ENCODE results near the gene PLEKHS1. TPM values are rescaled to one million over a fixed set of nuclear protein-coding genes. Genes with fewer than 3 reads are reported as not detected.
"Not testable (repeated sequence)": the region's sequence is repeated elsewhere in the genome, so short reads cannot be mapped to it uniquely, and the experiment has no call there.

Gene PLEKHS1
- total RNA-seq, 1 donor from 2014 or later: 0.45 TPM

DNA sequence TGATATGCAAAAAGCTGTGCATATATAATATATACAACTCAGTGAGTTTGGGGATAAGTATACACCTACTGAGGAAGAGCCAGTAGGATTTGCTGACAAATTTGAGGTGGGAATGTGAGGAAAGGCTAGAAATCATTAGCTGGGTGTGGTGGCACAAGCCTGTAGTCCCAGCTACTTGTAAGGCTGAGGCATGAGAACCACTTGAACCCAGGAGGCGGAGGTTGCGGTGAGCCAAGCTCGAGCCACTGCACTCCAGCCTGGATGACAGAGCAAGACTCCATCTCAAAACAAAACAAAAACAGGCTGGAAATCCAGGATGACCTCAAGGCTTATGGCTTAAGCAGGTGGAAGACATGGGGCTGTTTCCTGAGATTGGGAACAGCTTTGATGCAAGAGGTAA is 10.6 kb upstream of the PLEKHS1 start:
- DNase-seq (ENCODE audit: low read depth): no peak

DNA sequence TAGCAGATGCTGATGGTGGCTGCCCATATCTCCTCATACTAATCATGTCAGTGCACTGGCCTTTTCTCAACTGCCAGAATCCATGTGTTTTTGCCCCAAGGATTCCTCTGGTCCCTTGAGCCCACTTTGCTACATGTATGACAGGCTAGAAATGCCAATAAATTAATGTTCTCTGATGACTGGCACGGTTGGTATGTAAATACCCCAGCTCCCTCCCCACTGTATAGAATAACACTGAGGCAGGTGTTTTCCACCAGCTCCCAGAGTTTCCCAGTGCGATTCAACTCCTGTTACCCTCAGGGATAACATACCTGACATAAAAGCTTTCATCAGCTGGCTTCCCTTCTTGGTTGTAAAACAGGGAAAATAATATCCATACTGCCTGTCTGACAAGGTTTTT is 9.0 kb upstream of the PLEKHS1 start:
- no peak for DNase-seq (ENCODE audit: low read depth)

DNA sequence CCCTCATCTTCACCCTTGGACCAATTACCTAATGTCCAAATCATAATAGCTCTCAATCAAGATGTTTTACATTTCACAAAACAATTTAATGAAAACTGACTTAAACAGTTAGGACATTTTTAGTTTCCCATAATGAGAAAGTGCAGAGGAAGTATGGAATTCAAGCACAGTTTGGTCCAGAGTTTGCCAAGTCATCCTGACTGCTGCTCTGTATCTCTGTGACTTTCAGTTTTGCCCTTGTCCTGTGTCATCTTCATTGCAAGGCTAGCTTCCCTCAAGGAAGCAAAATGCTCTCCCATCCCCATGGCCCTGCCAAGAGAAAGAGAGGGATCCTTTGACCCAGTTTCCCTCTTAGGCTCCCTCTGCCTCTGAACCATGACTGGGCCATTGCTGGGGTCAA is 7.9 kb upstream of the PLEKHS1 start:
- DNase-seq (ENCODE audit: low read depth): no peak

DNA sequence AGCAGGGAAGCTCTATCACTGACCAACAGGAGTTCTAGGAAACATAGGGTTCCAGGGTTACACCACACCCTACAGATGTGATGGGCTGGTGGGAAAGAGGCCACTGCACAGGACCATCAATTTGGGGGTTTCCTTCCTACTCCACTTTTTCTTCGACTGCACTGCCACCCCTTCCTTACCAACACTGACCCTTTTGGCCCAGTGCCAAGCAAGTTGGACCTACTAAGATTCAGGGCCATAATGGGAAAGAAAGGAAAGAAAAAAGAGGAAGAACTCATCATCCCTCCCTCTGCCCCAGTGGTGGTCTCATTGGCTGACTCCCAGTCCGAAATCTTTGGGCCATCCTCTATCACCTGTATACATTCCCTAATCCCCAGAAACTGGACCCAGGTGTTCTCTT is 6.1 kb upstream of the PLEKHS1 start:
- no peak for DNase-seq (ENCODE audit: low read depth)

DNA sequence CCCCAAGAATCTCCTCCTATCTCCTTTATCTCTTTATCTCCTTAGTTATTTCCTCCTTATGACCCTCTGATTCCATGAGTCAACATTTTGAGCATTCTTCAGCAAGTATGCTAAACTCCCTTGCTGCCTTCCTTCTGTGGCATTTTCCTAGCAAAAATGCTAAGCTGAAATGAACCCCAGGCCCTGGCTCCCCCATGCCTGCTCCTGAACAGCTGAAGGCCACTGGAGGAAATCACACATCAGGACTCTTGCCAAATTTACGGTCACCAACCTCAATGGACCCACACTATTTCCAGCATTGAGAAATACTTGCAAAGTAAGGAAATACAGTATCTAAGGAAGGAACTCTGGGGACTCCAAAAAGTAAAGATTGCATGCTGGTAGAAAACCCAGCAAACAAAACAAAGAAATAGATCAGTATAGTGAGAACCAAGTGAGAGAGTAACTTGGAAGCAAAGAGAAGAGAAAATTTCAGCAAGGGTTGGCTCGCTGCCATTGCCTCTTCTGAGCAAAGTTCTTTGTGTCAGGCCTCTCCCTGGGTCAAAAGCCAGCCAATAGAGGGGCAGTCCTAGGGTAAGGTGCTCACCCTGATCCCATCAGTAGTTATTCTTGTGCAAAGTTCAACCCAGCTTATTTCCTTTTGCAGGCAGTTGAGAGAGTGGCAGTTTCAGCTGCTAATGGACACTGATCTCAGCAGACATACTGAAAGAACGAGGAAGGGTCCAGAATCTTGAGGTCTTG is 5.1 kb upstream of the PLEKHS1 start:
- DNase-seq (ENCODE audit: low read depth): peak; percentile 9

DNA sequence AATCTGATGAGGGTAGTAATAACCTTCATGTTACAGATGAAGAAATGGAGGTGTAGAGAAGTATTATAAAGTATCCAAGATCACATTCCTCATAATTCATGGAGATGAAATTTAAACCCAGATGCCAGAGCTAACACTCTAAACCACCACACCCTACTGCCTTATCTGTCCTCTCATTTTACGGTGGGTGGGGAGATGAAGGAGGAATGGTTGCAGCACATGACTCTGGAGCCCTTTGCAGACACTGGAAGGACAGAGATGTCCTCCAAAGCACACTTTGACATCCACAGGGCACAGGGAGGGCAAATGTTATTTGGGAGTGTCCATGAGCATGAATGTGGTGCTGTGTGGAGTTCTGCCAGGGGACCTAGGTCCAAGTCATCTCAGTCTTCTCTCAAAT is 1.1 kb downstream of the PLEKHS1 start:
- DNase-seq (ENCODE audit: low read depth): no peak

DNA sequence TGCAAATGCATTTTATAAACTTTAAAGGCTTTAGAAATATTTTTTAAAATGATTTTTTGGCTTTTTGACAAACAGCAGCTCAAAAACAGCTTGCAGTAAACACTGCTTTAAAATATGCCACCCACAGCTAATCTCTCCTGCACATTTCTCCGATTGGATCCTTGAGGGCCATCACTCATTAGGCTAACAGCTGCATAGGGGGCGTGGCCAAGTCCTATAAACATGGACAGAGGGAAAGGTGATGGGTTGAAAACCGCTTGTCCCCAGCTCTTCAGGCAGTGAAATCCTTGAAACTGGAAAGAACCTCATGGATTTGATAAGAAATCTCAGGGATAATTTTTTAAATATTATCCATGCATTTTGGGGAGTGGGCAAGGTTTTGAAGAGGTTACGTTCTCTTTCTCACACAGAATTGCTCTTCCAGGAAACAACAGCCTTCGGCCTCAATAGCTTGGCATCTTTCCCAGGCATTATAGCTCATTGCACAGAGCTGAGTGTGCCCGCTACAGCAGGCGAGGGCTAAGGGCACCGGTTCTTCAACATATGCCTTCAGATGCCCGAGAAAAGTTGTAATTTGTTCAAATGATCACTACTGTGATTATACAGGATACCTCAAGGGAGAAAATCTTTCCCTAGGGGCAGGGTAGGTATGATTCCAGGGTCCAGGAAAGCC is 1.7 kb downstream of the PLEKHS1 start:
- peak; percentile 19 for DNase-seq (ENCODE audit: low read depth)

DNA sequence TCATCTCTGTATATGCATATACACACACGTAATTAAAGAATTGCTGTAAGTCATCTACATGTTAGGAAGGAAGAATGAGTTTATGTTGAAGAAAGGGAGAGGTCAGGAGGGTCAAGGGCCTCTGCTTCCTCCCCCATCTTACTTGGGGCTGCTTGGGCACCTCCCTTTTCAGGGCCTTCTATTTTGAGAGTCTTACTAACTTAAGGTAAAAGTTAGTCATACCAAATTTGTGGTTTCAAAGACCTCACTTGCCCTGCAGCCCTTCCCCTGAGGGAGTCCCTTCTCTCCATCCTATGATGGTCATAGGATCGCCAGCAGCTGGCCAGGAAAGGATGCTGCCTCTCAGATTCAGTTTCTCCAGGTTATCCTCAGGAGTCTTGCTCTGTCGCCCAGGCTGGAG is 2.6 kb downstream of the PLEKHS1 start:
- DNase-seq (ENCODE audit: low read depth): no peak

DNA sequence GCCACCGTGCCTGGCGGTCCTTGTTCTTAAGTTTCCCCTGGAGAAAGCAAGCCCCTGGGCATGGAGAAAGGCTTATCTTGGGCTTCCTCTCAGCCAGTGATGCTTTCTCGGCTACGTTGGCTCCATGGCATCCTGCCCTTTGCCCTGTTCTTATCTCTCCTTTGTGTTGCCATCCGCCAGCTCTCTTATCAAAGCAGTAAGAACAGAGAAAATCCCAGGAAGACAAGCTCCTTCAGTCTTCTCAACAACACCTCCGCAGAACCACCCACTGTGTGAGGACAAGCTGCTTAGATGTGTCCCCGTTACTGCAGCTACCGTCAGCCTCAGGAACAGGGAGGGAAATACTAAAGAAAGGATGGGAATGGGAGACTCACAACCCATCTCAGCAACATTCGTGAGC is 3.3 kb downstream of the PLEKHS1 start:
- no peak for DNase-seq (ENCODE audit: low read depth)

DNA sequence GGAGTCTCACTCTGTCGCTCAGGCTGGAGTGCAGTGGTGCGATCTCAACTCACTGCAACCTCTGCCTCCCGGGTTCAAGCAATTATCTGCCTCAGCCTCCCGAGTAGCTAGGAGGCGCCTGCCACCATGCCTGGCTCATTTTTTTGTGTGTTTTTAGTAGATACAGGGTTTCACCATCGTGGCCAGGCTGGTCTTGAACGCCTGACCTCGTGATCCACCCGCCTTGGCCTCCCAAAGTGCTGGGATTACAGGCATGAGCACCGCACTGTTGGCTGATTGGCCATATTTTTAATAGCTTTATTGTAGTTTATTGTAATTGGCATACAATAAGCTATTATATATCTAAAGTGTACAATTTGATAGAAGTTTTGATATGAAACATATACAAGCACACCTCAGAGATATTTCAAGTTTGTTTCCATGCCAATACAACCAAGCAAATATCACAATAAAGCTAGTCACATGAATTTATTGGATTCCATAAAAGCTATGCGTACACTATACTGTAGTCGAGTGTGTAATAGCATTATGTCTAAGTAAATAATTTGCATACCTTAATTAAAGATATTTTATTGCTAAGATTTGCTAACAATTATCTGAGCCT is 5.6 kb downstream of the PLEKHS1 start:
- DNase-seq (ENCODE audit: low read depth): no peak

DNA sequence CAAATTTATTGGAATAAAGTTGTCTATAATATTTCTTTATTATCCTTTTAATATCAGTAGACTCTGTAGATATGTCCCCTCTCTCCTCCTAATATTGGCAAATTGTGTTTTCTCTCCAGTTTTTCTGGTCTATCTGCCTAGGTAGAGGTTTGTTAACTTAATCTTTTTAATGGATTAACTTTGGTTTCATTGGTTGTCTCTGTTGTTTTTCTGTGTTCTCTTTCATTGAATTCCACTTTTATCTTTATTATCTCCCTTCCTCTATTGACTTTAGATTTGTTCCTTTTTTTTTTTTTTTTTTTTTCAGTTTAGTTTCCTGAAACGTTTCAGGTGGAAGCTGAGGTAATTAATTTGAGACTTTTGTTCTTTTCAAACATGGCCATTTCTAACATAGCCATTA is 10.6 kb downstream of the PLEKHS1 start:
- no peak for DNase-seq (ENCODE audit: low read depth)

DNA sequence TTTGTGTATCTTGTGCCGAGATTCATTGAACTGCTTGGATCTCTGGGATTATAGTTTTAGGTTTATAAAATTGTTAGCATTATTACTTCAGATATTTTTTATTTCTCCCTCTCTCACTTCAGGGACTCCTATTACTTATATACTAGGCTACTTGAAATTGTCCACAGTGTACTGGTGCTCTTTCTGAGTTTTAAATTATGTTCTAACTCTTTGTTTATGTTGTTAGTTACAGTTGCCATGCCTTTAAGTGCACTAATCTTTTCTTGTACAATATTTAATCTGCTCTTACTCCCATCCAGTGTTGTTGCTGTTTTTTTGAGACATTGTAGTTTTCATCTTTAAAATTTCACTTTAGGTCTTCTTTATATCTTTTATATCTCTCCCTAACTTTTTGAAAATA is 13.1 kb downstream of the PLEKHS1 start:
- DNase-seq (ENCODE audit: low read depth): peak; percentile 26

DNA sequence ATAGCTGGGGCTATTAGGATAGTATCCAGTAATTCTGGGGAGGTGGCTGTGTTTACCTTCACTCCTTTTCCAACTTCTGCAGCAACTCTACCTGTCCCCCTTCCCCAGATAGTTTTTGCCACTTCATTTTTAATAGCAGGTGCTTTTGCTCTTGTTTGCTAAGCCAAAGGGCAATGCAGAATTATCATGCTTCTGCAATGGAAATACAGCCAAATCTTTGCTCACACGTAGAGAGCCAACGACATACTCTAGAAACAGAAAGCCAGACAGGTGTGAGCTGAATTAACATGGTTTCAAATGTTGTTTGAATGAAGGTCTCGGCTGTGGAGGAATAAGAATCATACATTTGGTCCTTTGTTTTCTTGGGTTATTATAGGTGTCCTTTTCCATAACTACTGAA is 14.4 kb downstream of the PLEKHS1 start:
- no peak for DNase-seq (ENCODE audit: low read depth)

DNA sequence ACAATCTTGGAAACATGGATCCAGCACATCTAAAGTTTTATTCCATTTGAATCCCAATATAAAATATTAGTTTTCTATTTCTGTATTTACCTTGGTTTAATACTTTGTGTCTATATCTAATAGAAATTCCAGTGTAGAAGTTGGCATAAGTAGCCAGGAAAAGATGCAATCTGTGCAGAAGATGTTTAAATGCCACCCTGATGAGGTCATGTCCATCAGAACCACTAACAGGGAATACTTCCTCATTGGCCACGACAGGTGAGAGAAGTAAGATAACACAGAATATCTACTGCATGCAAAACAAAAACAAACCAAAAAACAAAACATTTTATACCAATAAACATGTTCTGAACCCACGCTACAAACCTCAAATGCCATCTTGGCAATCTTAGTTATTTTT is 15.7 kb downstream of the PLEKHS1 start:
- no peak for DNase-seq (ENCODE audit: low read depth)

DNA sequence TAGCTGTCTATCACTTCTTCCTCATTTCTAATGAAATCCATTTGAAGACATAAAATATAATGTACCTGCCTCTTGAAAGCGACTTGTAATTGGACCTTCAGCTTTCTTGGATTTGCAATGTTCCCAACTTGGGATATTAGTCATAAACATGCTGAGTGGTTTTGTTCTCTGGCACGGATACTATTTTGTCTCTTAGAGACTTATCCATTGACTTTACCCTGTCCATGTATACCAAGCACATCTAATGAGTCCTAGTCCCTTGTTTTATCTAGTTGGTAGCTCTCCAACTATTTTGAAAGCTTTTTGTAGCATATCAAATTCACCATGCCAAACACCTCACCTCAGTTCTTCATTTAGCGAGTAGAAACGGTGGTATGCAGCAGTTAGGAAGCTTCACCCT is 18.9 kb downstream of the PLEKHS1 start:
- DNase-seq (ENCODE audit: low read depth): no peak

DNA sequence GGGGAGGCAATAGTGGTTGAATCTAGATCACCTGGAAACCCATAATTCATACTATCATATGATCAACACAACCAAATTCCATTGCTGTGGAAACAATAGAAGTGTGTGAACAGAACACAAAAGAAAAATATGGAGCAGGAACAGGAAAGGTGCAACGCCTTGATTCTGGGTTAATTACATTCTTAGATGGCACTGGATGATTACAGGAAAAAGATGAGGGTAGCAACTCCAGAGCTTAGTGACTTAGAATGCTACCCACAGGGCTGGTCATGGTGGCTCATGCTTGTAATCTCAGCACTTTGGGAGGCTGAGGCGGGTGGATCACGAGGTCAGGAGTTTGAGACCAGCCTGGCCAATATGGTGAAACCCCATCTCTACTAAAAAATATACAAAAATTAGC is 19.6 kb downstream of the PLEKHS1 start:
- DNase-seq (ENCODE audit: low read depth): not testable (repeated sequence)

DNA sequence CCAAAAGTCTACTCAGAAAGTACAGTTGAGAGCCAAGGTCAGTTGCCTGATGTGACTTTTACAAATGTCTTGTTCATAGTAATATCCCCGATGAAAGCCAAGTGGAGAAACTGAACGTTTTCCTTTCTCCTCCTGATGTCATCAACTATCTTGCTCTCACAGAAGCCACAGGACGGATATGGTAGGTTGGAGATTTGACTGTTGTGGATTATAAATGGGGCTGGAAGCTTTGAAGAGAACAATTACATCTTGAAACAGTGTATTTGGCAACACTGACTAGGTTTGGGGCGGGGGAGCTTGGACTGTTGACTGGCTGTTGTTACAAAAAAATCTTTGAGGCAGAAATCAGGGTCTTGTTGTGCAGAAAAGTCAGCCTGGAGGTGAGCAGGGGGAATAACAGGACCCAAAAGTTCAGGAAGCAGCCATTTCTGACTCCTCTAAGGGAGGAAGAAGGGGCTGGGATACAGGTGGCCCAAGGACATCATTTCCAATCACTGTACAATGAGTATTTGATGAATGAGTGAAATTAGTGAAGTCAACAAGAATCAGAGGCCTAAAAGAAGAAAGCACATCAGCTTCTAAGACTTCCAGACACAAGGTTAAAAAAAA is 24.3 kb downstream of the PLEKHS1 start:
- DNase-seq (ENCODE audit: low read depth): no peak

DNA sequence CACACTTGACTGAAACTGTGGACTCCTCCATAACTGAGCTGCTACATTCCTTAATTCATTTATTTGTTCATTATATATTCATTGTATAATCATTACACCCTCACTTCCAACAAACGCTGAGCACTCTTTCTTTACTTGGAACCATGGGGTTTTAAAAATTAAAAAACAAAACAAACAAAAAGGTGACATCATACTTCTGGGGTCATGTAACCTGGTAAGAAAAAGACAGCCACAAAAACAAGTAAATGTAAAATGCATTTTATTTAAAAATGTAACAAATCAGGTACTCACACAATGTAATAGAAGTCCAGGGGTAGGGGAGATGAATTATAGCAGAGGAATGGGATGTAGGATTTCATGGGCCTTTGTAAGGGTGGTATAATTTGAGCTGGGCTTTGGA is 25.1 kb downstream of the PLEKHS1 start:
- no peak for DNase-seq (ENCODE audit: low read depth)

DNA sequence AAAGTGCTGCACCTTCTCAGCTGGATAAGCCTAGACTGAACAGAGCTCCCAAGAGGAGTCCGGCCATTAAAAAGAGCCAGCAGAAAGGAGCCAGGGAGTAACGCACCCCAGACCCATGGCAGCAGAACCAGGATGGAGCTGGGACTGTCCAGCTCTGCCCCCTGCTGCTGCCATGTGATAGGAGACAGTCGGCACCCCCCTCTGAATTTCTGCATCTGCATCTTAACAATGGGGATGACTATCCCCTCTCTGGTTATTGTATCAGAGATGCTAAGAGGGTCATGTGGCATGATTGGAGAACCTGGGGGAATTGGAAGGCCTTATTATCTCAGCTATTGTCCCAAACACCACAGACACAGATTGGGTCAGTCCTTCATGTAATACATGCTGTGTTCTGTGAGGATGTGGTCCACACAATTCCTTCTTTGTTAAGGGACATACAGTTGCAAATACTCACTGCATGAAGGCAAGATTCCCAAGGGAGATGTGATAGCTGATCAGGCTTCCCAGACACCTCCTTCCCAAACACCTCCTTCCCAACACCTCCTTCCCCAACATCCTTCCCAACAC is 29.3 kb downstream of the PLEKHS1 start:
- DNase-seq (ENCODE audit: low read depth): no peak

DNA sequence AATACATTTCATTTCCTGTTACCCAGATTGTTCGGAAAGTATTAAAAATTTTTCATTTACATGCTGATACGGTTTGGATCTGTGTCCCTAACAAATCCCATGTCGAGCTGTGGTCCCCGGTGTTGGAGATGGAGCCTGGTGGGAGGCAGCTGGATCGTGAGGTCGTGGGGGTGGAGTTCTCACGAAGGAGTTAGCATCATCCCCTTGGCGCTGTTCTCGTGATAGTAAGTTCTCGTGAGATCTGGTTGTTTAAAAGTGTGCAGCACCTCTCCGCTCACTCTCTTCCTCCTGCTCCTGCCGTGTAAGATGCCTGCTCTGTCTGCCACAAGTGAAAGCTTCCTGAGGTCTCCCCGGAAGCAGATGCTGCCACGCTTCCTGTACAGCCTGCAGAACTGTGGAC is 30.9 kb downstream of the PLEKHS1 start:
- no peak for DNase-seq (ENCODE audit: low read depth)

DNA sequence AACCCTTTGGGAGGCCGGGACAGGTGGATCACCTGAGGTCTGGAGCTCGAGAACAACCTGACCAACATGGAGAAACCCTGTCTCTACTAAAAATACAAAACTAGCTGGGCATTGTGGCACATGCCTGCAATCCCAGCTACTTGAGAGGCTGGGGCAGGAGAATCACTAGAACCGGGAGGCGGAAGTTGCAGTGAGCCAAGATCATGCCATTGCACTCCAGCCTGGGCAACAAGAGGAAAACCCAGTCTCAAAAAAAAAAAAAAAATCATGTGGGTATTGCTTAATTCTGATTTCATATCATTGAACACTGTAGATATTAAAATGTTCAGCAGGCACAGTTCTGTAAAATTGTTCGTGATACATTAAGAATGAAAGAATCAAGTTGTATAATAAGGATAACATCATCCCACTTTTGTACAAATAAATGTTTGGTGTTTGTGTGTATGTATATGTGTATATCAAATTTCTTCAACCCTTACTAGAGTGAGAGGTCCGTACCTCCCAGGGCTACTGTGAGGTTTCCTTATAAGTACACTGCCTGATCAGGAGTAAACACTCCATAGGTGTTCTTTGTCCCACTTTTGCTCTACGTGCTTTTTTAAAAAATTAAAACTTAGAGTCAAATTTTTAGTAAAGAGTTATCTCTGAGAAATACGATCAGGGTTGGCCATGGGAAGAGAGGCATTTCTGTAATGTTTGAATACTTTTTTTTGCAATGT is 31.7 kb downstream of the PLEKHS1 start:
- DNase-seq (ENCODE audit: low read depth): no peak

DNA sequence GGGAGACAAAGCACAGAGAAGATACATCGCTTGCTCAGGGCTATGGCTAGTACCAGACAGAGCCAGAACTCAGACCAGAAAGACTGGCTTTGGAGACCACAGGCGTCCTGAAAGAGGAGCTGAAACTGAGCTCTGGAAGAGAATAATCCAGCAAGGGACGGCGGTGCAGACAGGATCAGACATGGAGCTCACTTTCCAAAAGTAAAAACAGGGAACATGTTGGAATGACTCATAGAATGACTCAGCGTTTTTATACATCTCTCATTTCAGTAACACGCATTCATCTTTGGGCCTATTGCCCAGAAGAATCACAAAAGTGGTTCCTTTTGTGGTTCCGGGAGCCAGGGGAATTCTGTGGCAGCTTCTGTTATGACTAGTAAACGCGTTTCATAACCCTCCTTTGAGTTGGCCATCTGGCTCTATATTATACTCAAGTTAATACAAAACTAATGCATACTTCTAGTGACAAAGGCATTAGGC is 37.2 kb downstream of the PLEKHS1 start:
- DNase-seq (ENCODE audit: low read depth): peak; percentile 79

Measured in renal cortical epithelial cell (primary cell).